CD4-positive, CD25-positive, alpha-beta regulatory T cell (primary cell): ENCODE measurements around the gene MRTFA. TPM values are rescaled to one million over a fixed set of nuclear protein-coding genes. Genes with fewer than 3 reads are reported as not detected.

Experiments
- ATAC-seq, 2 donors: fragments of 150-1000 bp; cut with Tn5 transposase; one replicate each; pipeline ENCODE4 v1.10.0; 2021; ENCODE audit warnings: low read depth in 2 of 2, moderate number of reproducible peaks in 2 of 2, moderate library complexity in 1 of 2
- DNase-seq, 3 donors: peaks; one replicate each; pipeline versions ENCODE4 v3.0.0 to v3.0.0-alpha.2; 2012 to 2022; ENCODE audit warnings: mixed read lengths in 1 of 3
- H3K27ac ChIP-seq: one replicate; pipeline ENCODE4 v1.7.0; 2013; ENCODE audit warnings: mild to moderate bottlenecking, low read length; ENCODE audit not compliant: insufficient read depth, poor library complexity, severe bottlenecking
- H3K27me3 ChIP-seq: one replicate; pipeline ENCODE4 v1.7.0; 2013; ENCODE audit warnings: low read length; ENCODE audit not compliant: control insufficient read depth, insufficient read depth
- H3K36me3 ChIP-seq: one replicate; pipeline ENCODE4 v1.7.0; 2013; ENCODE audit warnings: mild to moderate bottlenecking, low read length, moderate library complexity; ENCODE audit not compliant: control insufficient read depth, insufficient read depth
- H3K4me1 ChIP-seq: 2 replicates; pipeline ENCODE4 v1.7.0; 2013; ENCODE audit warnings: mild to moderate bottlenecking, low read length; ENCODE audit not compliant: insufficient read depth, control insufficient read depth, poor library complexity, severe bottlenecking
- H3K4me3 ChIP-seq: one replicate; pipeline ENCODE4 v1.7.0; 2013; ENCODE audit warnings: low read depth, mild to moderate bottlenecking, low read length, moderate library complexity
- H3K9me3 ChIP-seq, 2 experiments: 1 replicate in 1 of 2; 2 replicates in 1 of 2; pipeline ENCODE4 v1.7.0; 2013; ENCODE audit warnings: low read length in 2 of 2, mild to moderate bottlenecking in 1 of 2, moderate library complexity in 1 of 2; ENCODE audit not compliant: control insufficient read depth in 2 of 2
- H3K27ac Mint-ChIP-seq, 3 donors: one replicate each; pipeline ENCODE4 v1.8.0; 2020 to 2022; ENCODE audit warnings: mild to moderate bottlenecking in 3 of 3, mixed read lengths in 3 of 3, moderate library complexity in 2 of 3
- H3K27me3 Mint-ChIP-seq: one replicate; pipeline ENCODE4 v1.8.0; 2022; ENCODE audit warnings: mild to moderate bottlenecking, mixed read lengths
- H3K36me3 Mint-ChIP-seq: one replicate; pipeline ENCODE4 v1.8.0; 2020; ENCODE audit warnings: mixed read lengths
- H3K4me1 Mint-ChIP-seq, 4 donors: one replicate each; pipeline ENCODE4 v1.8.0; 2020 to 2022; ENCODE audit warnings: mixed read lengths in 4 of 4, mild to moderate bottlenecking in 1 of 4
- H3K4me3 Mint-ChIP-seq, 4 donors: one replicate each; pipeline ENCODE4 v1.8.0; 2020 to 2022; ENCODE audit warnings: mild to moderate bottlenecking in 4 of 4, mixed read lengths in 4 of 4, moderate library complexity in 3 of 4
- H3K9me3 Mint-ChIP-seq, 7 donors: one replicate each; pipeline ENCODE4 v1.8.0; 2020 to 2022; ENCODE audit warnings: mixed read lengths in 7 of 7, mild to moderate bottlenecking in 3 of 7, moderate library complexity in 2 of 7
- polyA plus RNA-seq, 4 donors: library from polyadenylated mRNA; unstranded; fragments of 300-500 nt; fragmentation: Illumina TruSeq; gene quantifications; one replicate each; pipeline ENCODE4 v1.2.3, GENCODE V29; 2021
- total RNA-seq: library from RNA; stranded (reverse); gene quantifications from one replicate; pipeline ENCODE4 v1.2.3, GENCODE V29; 2022

Gene MRTFA
- total and polyA plus RNA-seq, 5 donors from 2014 or later: 11.3 to 94.5 (median 16.4) TPM

DNA sequence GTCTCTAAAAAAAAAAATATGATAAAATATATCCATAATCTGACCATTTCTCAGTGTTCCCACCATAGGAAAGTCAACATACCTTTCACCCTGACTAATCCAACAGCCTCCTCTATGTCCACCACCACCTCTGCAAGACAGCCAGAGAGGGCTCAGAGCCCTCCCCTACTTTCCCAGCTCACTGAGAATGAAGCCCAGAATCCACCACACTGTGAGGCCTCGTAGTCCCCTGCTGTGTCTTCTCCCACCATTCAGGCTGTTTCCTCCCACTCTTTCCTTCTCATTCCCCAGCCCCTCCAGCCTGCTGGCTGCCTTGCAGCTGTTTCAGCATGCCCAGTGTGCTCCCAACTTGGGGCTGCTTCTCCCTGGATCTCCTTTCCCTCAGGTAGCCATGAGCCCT lies 239.1 kb downstream of the MRTFA start:
- H3K4me3 Mint-ChIP-seq: peak overlapping the region in 2 of 4 donors; percentile 34 to 43
- Histone ChIP-seq H3K4me3 (no peak overlapping the region), H3K9me3 (no peaks in the 10 kb centered on the region), H3K27ac (no peak overlapping the region), H3K27me3 (no peaks in the 10 kb centered on the region), H3K4me1 (peaks cover 43% of the 10 kb centered on the region), H3K36me3 (no peaks in the 10 kb centered on the region)
- no peak for DNase-seq
- H3K9me3 Mint-ChIP-seq: no peaks in the 10 kb centered on the region
- peaks cover 19 to 76% (median 56%) of the 10 kb centered on the region in 4 donors for H3K4me1 Mint-ChIP-seq
- no peaks in the 10 kb centered on the region for H3K27me3 Mint-ChIP-seq
- ATAC-seq: no peak
- peak overlapping the region; percentile 83 to 95 (median 85) for H3K27ac Mint-ChIP-seq
- H3K36me3 Mint-ChIP-seq: peaks cover 3% of the 10 kb centered on the region

DNA sequence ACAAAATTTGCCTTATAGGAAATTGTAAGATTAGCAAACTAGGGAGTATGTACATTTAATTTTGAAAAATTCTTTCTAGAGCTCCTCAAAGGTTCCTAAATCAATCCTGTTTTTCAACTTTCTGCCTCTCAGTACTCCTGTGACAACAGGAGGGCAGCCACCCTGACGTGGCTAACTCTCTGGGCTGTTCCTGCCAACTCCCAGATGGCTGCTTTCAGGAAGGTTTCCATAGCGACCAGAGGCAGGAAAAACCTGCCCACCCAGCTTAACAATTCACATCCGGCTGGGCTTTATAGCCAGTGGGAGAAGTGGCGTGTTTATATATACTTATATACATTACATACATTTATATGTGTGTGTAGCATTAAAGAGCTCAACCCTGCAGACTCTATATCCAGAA lies 239.6 kb downstream of the MRTFA start:
- DNase-seq (no peak), ATAC-seq (no peak)
- H3K36me3 Mint-ChIP-seq: peaks cover 3% of the 10 kb centered on the region
- Histone ChIP-seq H3K27me3 (no peaks in the 10 kb centered on the region), H3K4me1 (peaks cover 38% of the 10 kb centered on the region), H3K4me3 (no peak overlapping the region), H3K27ac (no peak overlapping the region), H3K9me3 (no peaks in the 10 kb centered on the region), H3K36me3 (no peaks in the 10 kb centered on the region)
- peak overlapping the region in 2 of 4 donors; percentile 26 to 43 for H3K4me3 Mint-ChIP-seq
- H3K9me3 Mint-ChIP-seq: no peaks in the 10 kb centered on the region
- H3K27me3 Mint-ChIP-seq: no peaks in the 10 kb centered on the region
- H3K4me1 Mint-ChIP-seq: peaks cover 15 to 74% (median 52%) of the 10 kb centered on the region in 4 donors
- peak overlapping the region in 2 of 3 donors; percentile 85 to 95 for H3K27ac Mint-ChIP-seq

DNA sequence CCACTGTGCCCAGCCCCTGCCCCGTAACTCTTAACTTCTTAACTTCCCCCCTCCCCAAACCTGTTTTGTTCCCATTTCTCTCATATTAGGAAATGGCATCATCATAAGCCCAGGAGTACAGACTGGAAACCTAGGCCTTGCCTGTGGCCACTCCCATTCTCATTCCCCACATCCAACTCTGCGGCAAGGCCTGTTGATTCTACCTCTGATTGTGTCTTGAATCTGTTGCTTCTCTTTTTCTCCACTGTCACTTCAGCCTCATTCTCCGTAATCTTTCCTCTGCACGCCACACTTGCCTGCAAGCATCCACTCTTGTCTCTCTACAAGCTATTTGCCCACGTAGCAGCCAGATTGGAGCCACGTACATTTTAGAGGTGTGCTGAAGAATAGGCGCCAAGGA lies 240.9 kb downstream of the MRTFA start:
- Histone ChIP-seq H3K27me3 (no peaks in the 10 kb centered on the region), H3K36me3 (no peaks in the 10 kb centered on the region), H3K4me1 (peaks cover 25% of the 10 kb centered on the region), H3K4me3 (no peak overlapping the region), H3K27ac (no peak overlapping the region), H3K9me3 (no peaks in the 10 kb centered on the region)
- Mint-ChIP-seq H3K4me3 (no peak overlapping the region), H3K27me3 (no peaks in the 10 kb centered on the region), H3K9me3 (no peaks in the 10 kb centered on the region), H3K4me1 (peaks cover 13 to 69% (median 45%) of the 10 kb centered on the region in 4 donors), H3K27ac (peak overlapping the region in 2 of 3 donors; percentile 6 to 95), H3K36me3 (peaks cover 7% of the 10 kb centered on the region)
- ATAC-seq: no peak
- DNase-seq: no peak

DNA sequence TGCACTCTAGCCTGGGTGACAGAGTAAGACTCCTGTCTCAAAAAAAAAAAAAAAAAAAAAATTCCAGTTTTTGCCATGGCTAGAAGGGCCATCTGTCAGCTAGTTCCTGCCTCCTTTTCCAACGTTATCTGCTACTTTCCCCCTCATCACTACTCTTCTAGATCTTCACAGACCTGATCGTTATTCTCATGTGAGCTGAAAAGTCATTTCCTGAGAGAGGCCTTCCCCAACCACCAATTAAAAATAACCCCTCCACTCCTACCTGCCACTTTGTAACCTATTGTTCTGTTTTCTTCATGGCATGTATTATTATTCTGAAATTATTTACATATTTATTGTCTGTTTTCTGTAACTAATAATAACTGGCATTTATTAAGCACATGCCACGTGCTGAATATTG lies 241.9 kb downstream of the MRTFA start:
- Mint-ChIP-seq H3K4me3 (no peak overlapping the region), H3K36me3 (peaks cover 8% of the 10 kb centered on the region), H3K9me3 (no peaks in the 10 kb centered on the region), H3K27ac (peak overlapping the region in 1 of 3 donors; percentile 66), H3K27me3 (no peaks in the 10 kb centered on the region), H3K4me1 (peaks cover 16 to 60% (median 39%) of the 10 kb centered on the region in 4 donors)
- ATAC-seq: no peak
- no peak overlapping the region for H3K4me3 ChIP-seq
- no peak for DNase-seq
- no peaks in the 10 kb centered on the region for H3K36me3 ChIP-seq
- H3K27ac ChIP-seq: no peak overlapping the region
- no peaks in the 10 kb centered on the region for H3K27me3 ChIP-seq
- no peaks in the 10 kb centered on the region for H3K9me3 ChIP-seq
- H3K4me1 ChIP-seq: peaks cover 15% of the 10 kb centered on the region

DNA sequence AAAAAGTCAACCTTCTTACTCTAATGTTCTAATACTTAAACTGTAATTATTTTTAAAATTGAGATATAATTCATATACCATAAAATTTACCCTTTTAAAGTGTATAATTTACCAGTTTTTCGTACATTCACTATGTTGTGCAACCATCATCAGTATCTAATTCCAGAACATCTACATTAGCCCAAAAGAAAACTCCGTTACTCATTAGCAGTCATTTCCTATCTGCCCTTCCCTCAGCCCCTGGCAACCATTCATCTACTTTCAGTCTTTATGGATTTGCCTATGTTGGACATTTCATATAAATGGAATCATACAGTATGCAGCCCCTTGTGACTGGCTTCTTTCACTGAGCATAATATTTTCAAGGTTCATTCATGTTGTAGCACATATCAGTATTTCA lies 243.9 kb downstream of the MRTFA start:
- Histone ChIP-seq H3K36me3 (peaks cover 2% of the 10 kb centered on the region), H3K4me1 (peaks cover 2% of the 10 kb centered on the region), H3K27me3 (no peaks in the 10 kb centered on the region), H3K4me3 (no peak overlapping the region), H3K9me3 (no peaks in the 10 kb centered on the region), H3K27ac (no peak overlapping the region)
- Mint-ChIP-seq H3K9me3 (no peaks in the 10 kb centered on the region), H3K27ac (no peak overlapping the region), H3K4me1 (peaks cover 16 to 56% (median 35%) of the 10 kb centered on the region in 4 donors), H3K36me3 (peaks cover 14% of the 10 kb centered on the region), H3K4me3 (no peak overlapping the region), H3K27me3 (no peaks in the 10 kb centered on the region)
- DNase-seq: no peak
- ATAC-seq: no peak

DNA sequence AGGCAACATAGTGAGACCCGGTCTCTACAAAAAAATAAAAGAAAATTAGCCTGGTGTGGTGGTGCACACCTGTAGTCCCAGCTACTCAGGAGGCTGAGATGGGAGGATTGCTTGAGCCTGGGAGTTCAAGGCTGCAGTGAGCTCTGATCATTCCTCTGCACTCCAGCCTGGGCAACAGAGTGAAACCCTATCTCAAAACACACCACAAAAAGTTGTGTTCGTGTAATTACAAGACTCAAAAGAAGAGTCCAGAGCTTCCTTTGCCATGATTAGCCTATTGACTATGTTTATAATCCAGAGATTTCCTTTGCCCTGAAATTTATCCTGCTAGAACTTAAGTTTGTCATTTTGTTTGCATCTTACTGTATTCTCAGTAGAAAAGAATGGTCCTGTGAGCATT lies 245.1 kb downstream of the MRTFA start:
- no peak for DNase-seq
- Mint-ChIP-seq H3K4me1 (peaks cover 16 to 52% (median 30%) of the 10 kb centered on the region in 4 donors), H3K9me3 (no peaks in the 10 kb centered on the region), H3K36me3 (peaks cover 11% of the 10 kb centered on the region), H3K27ac (peak overlapping the region in 1 of 3 donors; percentile 6), H3K4me3 (no peak overlapping the region), H3K27me3 (no peaks in the 10 kb centered on the region)
- peaks cover 2% of the 10 kb centered on the region for H3K36me3 ChIP-seq
- H3K4me1 ChIP-seq: no peaks in the 10 kb centered on the region
- H3K4me3 ChIP-seq: no peak overlapping the region
- no peak for ATAC-seq
- no peaks in the 10 kb centered on the region for H3K27me3 ChIP-seq
- no peak overlapping the region for H3K27ac ChIP-seq
- no peaks in the 10 kb centered on the region for H3K9me3 ChIP-seq

DNA sequence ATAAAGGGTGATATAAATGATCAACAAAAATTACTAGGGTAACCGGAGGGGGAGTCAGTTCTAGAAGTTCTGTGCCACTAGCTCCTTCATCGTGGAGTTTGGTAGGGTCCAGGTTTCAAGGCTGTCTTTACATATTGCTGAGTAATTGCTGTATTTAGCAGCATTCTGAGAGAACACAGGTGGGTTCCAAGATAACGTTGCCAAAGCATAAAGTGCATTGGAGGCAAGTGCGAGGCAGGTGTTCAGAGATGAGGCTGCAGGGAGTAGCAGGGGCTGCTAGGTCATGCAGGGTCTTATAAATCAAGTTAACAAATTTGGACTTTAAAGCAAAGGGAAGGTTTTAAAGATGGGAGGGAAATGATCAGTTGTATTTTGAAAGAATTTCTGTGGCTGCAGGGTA lies 248.3 kb downstream of the MRTFA start:
- no peaks in the 10 kb centered on the region for H3K27me3 Mint-ChIP-seq
- no peak for DNase-seq
- H3K9me3 Mint-ChIP-seq: no peaks in the 10 kb centered on the region
- peaks cover 28 to 55% (median 37%) of the 10 kb centered on the region in 4 donors for H3K4me1 Mint-ChIP-seq
- H3K36me3 Mint-ChIP-seq: peaks cover 15% of the 10 kb centered on the region
- Histone ChIP-seq H3K4me3 (no peak overlapping the region), H3K9me3 (no peaks in the 10 kb centered on the region), H3K27ac (no peak overlapping the region), H3K4me1 (peaks cover 11% of the 10 kb centered on the region), H3K27me3 (no peaks in the 10 kb centered on the region), H3K36me3 (peaks cover 2% of the 10 kb centered on the region)
- no peak overlapping the region for H3K4me3 Mint-ChIP-seq
- no peak for ATAC-seq
- peak overlapping the region in 1 of 3 donors; percentile 73 for H3K27ac Mint-ChIP-seq

DNA sequence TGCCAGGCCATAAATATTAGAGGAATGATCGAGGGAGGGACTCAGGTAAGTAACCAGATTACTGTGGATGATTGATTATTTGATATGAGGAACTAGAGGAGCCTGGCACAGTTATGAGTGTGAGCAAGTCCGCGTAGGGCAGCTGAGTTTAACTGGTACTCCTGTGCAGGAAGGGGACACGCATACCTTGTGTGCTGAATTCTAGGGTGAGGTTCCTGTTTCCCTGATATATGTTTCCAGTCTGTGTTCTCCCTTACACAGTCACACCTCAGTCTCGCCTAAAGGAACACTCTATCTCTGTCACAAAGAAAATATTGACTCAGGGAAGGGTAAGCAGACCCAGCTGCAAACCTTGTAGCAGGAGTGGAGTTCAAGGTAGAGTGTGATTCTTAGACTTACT lies 248.8 kb downstream of the MRTFA start:
- no peaks in the 10 kb centered on the region for H3K27me3 Mint-ChIP-seq
- peak overlapping the region in 1 of 3 donors; percentile 73 for H3K27ac Mint-ChIP-seq
- ATAC-seq (no peak), DNase-seq (no peak)
- H3K9me3 Mint-ChIP-seq: no peaks in the 10 kb centered on the region
- H3K4me1 ChIP-seq: peaks cover 11% of the 10 kb centered on the region
- no peaks in the 10 kb centered on the region for H3K27me3 ChIP-seq
- peak overlapping the region in 1 of 4 donors; percentile 7 for H3K4me3 Mint-ChIP-seq
- H3K9me3 ChIP-seq: no peaks in the 10 kb centered on the region
- no peak overlapping the region for H3K27ac ChIP-seq
- peaks cover 2% of the 10 kb centered on the region for H3K36me3 ChIP-seq
- peaks cover 15% of the 10 kb centered on the region for H3K36me3 Mint-ChIP-seq
- peaks cover 28 to 60% (median 38%) of the 10 kb centered on the region in 4 donors for H3K4me1 Mint-ChIP-seq
- no peak overlapping the region for H3K4me3 ChIP-seq
